ENCODE data around the gene CARD9.

GRCh38 chr9:136346157-136346481, 27.4 kb downstream of the CARD9 start:
- TF ChIP-seq CTCF (IDR thresholded peaks at IDR 0.05): no peak
- no peak for TF ChIP-seq POLR2A (IDR thresholded peaks at IDR 0.05)
